GM21723 (cell line): Measurements from ENCODE around the gene CYB5R3.

Source experiments
- ATAC-seq: cut with Tn5 transposase; IDR thresholded peaks from one replicate; pipeline ENCODE4 v1.9.1; 2021; ENCODE audit warnings: mild to moderate bottlenecking, moderate library complexity; ENCODE audit not compliant: unreplicated experiment

The CYB5R3 gene

GRCh38 chr22:42649246-42650099, at the start of gene CYB5R3:
CYB5R3 (minus strand) TSS chr22:42649392; CDS start chr22:42649315, 77 bp downstream.
- peak; percentile 71 for ATAC-seq

DNA sequence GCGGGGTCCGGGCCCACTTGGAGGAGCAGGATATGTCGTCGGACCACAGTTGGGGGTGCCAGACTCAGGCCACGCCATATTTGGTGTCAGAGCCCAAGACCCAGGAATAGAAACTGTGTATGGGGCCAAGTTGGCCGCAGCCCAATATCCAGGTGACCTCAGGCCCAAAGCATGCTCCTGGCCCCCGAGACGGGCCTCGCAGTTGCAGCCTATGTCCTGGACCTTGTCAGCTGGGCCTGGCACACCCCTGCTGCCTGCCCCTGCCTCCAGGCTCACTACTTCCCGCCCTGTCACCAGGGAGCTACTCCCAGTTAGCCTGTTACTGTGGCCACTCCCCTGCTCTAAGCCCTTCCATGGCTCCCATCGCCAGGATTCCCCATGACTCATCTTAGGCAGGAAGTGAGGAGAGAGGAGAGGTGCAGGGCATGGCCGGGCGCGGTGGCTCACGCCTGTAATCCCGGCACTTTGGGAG, 48.4 kb upstream of the CYB5R3 start:
- no peak for ATAC-seq

- no peak for ATAC-seq
Measured at GRCh38 chr22:42696331-42696967, 47.3 kb upstream of the CYB5R3 start.

- no peak for ATAC-seq
Measured at GRCh38 chr22:42695294-42695693, 46.1 kb upstream of the CYB5R3 start.

- no peak for ATAC-seq
Measured at GRCh38 chr22:42693763-42694683, 44.8 kb upstream of the CYB5R3 start.

DNA sequence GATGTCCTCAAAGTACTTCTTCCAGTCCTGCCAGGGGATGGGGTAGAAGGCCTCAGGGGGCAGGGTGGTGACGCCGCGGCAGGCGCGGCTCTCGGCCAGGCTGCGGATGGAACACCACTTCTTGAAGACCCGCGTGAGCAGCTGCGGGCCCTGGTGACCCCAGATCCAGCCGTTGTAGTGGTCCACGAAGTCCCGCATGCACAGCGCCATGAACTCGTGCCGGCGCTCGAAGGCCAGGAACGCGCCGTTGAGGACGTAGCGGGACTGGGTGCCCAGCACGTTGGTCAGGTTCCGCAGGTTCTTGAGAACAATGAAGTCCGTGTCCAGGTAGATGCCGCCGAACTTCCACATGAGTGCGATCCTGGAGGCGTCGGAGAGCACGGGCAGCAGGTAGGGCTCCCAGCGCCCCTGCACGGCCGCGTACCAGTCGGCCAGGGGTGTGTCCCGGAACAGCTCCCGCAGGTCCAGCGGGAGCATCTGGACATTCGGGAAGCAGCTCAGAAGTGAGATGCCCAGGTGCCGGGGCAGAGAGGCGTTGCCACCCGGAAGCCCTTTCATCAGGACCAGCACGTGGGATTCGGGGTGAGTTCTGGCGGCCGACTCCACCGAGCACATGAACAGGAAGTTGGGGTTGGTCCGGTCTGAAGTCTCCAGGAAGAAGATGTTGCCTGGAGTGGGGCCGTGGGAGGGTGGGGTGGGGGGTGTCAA, 44.0 kb upstream of the CYB5R3 start:
- ATAC-seq = no peak

DNA sequence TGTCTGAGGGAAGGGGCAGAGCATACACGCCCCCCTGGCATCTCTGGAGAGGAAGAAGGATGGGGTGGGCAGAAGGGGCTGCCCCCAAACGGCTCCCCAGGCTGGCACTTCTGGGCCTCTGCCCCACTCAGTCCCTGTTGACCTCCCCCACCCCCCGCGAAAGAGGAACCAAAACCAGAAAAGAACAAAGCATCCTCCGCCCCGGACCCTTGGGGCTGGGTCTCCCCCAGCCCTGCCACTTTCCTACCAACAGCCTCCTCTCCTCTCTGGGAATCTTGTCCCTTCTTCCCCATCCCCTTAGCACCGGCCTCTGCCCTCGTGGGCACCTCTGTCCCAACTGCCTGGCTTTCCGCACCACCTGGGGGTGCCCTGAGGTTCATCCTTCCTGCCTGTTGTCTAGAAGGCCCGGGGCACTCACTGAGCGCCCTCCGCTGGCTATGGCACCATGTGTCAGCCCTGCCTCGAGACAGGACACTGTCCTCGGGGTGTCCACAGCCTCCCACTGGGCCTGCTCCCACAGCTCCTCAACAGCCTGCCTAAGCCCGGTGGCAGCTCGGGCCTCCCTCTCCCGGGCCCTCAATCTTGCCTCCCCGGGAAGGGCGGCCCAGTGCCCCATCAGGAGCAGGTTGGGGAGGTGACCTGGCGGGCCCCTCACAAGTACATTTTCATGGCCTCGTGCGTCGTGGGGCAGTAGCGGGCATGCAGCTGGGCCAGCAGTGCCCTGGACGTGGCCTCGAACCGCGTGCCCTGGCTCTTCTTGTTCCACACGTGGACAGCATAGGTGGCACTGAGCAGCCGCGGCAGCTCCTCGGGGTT, 43.3 kb upstream of the CYB5R3 start:
- no peak for ATAC-seq

DNA sequence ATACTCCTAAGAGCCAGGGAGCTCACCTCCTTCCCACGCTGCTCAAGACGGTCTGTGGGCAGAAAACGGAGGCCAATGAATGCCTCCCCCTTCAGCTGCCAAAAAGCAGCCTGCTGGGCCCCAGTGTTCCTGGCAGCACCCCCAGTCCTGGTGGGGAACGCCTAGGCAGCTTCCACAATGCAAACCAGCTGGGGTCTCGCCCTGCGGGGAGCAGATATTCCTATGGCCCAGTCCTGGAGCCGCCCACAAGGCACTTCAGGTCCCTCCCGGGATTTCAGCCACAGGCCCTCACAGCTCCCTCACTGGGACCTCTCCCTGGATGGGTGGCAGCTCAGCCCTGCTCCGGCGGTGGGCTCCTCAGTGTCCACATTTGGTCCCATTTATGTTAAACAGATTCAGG, 42.2 kb upstream of the CYB5R3 start:
- no peak for ATAC-seq

- no peak for ATAC-seq
Measured at GRCh38 chr22:42688241-42689211, 39.3 kb upstream of the CYB5R3 start.

DNA sequence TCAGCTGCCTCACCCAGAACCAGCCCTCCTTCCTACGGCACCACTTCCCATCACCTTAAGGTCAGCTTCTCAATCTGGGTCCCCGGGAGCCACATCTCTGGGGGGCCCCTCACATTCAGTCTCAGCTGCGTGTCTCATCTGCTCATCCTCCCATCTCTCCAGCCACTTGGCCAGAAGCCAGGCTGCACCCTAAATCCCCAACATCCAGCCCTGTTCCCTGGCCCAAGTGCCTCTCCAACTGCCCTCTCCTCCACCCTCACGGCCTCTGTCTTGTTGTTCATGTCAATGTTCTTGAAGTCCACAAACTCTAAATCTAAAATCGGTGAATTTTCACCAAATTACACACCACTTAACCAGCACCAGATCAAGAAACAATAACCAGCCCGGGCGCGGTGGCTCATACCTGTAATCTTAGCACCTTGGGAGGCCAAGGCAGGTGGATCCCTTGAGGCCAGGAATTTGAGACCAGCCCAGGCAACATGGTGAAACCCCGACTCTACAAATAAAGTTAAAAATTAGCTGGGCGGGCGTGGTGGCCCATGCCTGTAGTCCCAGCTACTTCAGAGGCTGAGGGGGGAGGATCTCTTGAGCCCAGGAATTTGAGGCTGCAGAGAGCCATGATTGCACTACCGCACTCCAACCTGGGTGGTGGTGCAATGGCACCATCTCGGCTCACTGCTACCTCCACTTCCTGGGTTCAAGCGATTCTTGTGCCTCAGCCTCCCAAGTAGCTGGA, 37.7 kb upstream of the CYB5R3 start:
- no peak for ATAC-seq

DNA sequence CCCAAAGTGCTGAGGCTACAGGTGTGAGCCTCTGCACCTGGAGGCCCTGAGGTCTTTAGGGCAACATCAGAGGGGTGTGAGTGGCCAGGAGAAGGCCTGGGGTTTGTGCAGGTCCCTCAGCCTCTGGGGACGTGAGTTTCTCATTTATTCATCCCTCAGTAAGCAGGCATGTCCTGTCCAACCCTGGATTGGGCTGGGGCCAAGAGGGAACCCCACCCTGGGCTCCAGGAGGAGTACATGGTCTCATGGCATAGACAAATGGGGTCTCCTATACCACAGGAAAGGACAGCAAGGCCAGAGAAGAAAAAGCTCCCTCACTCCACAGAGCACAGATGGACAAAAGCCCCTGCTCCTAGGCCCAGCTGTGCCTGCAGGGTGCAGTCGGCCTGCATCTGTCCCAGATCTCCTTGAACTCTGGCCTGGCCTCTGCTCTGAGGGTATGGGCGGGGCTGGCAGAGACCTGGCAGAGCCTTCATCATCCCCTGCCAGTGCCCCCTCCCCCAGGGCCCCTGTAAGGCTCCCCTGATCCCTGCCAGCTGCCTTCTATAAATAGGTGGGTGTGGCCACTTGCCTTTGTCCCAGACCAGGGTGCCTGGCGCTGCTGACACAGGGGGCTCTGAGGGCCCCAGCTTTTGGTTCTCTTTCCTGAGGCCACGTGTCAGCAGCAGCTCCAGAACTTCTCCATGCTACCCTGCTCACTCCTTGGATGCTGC, 36.9 kb upstream of the CYB5R3 start:
- no peak for ATAC-seq

GRCh38 chr22:42684462-42685195, 35.4 kb upstream of the CYB5R3 start:
- ATAC-seq = no peak

GRCh38 chr22:42683578-42684283, 34.5 kb upstream of the CYB5R3 start:
- no peak for ATAC-seq

DNA sequence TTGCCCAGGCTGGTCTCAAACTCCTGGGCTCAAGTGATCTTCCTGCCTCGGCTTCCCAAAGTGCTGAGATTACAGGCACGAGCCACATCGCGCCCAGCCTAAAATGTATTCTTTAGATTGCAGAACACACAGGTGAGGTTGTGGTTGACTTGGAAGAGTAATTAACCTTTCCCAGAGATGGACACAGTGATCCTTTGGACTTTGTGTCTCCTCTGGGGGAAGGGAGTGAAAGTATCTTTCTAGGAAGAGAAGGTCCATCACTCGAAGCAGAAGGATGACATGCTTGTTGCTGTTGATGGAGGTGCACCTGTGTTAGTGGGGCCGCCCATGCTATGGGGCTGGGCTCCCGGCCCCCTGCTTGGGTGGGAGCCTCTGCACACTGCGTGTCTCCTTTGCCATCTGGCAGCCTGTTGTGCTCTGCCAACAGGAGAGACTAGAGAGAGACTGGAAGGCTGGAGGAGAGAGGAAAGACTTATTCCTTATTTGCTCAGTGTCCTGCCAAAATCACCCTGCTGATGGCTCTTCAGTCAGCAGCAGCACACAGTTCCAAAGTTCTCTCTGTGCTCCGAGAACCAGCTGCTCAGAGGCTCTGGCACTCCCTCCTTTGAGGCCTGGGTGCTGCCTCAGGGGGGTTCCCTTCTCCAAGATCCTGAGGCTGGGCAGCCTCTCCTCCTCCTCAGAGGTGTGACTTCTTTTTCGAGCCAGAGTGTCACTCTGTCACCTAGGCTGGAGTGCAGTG, 33.1 kb upstream of the CYB5R3 start:
- ATAC-seq = no peak

GRCh38 chr22:42680648-42681047, 31.5 kb upstream of the CYB5R3 start:
- no peak for ATAC-seq
